ENCODE results near the gene SLCO1B3. TPM values are rescaled to one million over a fixed set of nuclear protein-coding genes. Genes with fewer than 3 reads are reported as not detected.

SLCO1B3 gene
- total and polyA plus RNA-seq, 2 of the 4 experiments (the other 2 are of a cell fraction) = not detected

DNA sequence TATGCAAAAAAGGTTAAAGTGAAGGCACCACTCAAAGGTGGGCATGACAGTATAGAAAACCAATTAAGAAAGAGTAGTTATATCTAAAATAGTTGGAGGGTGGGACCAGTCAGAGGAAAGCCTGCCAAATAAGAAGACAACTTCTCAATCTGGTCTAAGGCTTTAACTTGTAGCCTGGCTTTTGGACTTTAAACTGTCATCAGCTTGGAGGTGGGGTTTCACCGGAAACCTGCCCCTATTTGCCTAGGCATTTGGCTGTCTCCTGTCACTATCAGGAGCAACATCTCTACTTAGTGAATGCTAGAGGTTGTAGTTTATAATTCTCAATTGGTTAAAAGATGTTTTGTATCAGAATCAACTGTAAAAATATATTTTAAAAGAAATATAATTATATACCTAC lies 107.3 kb downstream of the SLCO1B3 start:
- no peak for TF ChIP-seq RAD21 (IDR thresholded peaks at IDR 0.05; ENCODE audit: low read length)
- no peak for TF ChIP-seq CHD1 (IDR thresholded peaks at IDR 0.05; ENCODE audit: low read depth, low read length)
- TF ChIP-seq, protein P1, sequence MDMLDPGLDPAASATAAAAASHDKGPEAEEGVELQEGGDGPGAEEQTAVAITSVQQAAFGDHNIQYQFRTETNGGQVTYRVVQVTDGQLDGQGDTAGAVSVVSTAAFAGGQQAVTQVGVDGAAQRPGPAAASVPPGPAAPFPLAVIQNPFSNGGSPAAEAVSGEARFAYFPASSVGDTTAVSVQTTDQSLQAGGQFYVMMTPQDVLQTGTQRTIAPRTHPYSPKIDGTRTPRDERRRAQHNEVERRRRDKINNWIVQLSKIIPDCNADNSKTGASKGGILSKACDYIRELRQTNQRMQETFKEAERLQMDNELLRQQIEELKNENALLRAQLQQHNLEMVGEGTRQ (IDR thresholded peaks at IDR 0.05; ENCODE audit: low read depth, low read length) = no peak
- no peak for TF ChIP-seq BHLHE40 (IDR thresholded peaks at IDR 0.05; ENCODE audit: low read depth, low read length)
- no peak for TF ChIP-seq RCOR1 (IDR thresholded peaks at IDR 0.05; ENCODE audit: insufficient replicate concordance, low read length)
- no peak for TF ChIP-seq SMC3 (IDR thresholded peaks at IDR 0.05; ENCODE audit: low read depth, low read length)
- TF ChIP-seq, protein P2, sequence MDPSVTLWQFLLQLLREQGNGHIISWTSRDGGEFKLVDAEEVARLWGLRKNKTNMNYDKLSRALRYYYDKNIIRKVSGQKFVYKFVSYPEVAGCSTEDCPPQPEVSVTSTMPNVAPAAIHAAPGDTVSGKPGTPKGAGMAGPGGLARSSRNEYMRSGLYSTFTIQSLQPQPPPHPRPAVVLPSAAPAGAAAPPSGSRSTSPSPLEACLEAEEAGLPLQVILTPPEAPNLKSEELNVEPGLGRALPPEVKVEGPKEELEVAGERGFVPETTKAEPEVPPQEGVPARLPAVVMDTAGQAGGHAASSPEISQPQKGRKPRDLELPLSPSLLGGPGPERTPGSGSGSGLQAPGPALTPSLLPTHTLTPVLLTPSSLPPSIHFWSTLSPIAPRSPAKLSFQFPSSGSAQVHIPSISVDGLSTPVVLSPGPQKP (IDR thresholded peaks at IDR 0.05; ENCODE audit: borderline replicate concordance, low read depth, low read length) = no peak
- no peaks in the 10 kb centered on the region for H3K4me1 ChIP-seq (ENCODE audit: control insufficient read depth, insufficient read depth, low read length)
- H2BK15ac ChIP-seq (ENCODE audit: low read depth, low read length) = no peak overlapping the region
- H4K20me1 ChIP-seq (ENCODE audit: insufficient read depth, low read length) = no peaks in the 10 kb centered on the region
- no TSS peak for BruUV-seq (replicated peaks)
- no peak overlapping the region for H2BK5ac ChIP-seq (ENCODE audit: low read depth, low read length, poor library complexity, severe bottlenecking)
- ATAC-seq (ENCODE audit: low read depth) (no peak), DNase-seq (no peak)
- H3K14ac ChIP-seq (replicated peaks; ENCODE audit: low read depth, low read length) = no peak overlapping the region
- ChIA-PET POLR2A (ENCODE audit: unreplicated experiment) (no interaction called here), CTCF (no interaction called here)
- no peak overlapping the region for H4K91ac ChIP-seq (ENCODE audit: insufficient read depth, low read depth, low read length)
- dilution Hi-C loops (cut with HindIII; ENCODE audit: low sequenced_read_pairs, unreplicated experiment) (no loop called here), in situ Hi-C loops (cut with MboI; ENCODE audit: low sequenced_read_pairs) (no loop called here), intact Hi-C loops (cut with micrococcal nuclease) (no loop called here)
- H4K8ac ChIP-seq (ENCODE audit: low read depth in 2 of 2, low read length in 2 of 2) = no peak overlapping the region
- no peak overlapping the region for H2AK5ac ChIP-seq (ENCODE audit: low read depth, low read length)
- no peaks in the 10 kb centered on the region for H3K79me1 ChIP-seq (ENCODE audit: low read depth in 1 of 2, low read length in 2 of 2)
- no CpG with 5 or more reads among the region's 1 CpG for WGBS, 2 experiments (ENCODE audit: extremely low coverage in 2 of 2, insufficient read length in 1 of 2)
- H2BK120ac ChIP-seq (ENCODE audit: low read depth, low read length) = no peak overlapping the region
- H3K4me3 ChIP-seq (ENCODE audit: insufficient read depth, low read depth, low read length) = no peak overlapping the region
- H3K9ac ChIP-seq (ENCODE audit: low read depth, low read length) = no peak overlapping the region
- H3K4me2 ChIP-seq (ENCODE audit: low read depth, low read length) = no peak overlapping the region
- H3K36me3 ChIP-seq (ENCODE audit: control insufficient read depth, insufficient read depth, low read length) = no peaks in the 10 kb centered on the region
- H3K18ac ChIP-seq (ENCODE audit: low read depth, low read length) = no peak overlapping the region
- no peak overlapping the region for H3K4ac ChIP-seq (ENCODE audit: low read depth, low read length)
- H3K56ac ChIP-seq (ENCODE audit: extremely low read depth, insufficient read depth, low read length) = no peak overlapping the region
- no peak overlapping the region for H2AK9ac ChIP-seq (replicated peaks; ENCODE audit: low read depth, low read length, poor library complexity)
- H4K5ac ChIP-seq (ENCODE audit: low read depth, low read length) = no peak overlapping the region
- H3K9me3 ChIP-seq (ENCODE audit: control insufficient read depth, insufficient read depth, low read length) = peaks cover 10% of the 10 kb centered on the region
- H2AFZ ChIP-seq (replicated peaks; ENCODE audit: low read length, poor library complexity) = no peak overlapping the region
- no peak overlapping the region for H3K23ac ChIP-seq (ENCODE audit: low read depth, low read length)
- no peaks in the 10 kb centered on the region for H3K27me3 ChIP-seq (ENCODE audit: control insufficient read depth, insufficient read depth, low read length)
- no peaks in the 10 kb centered on the region for H3K9me1 ChIP-seq (ENCODE audit: insufficient read depth, low read length)
- H3K27ac ChIP-seq (ENCODE audit: insufficient read depth, low read length) = no peak overlapping the region
- H2BK20ac ChIP-seq (ENCODE audit: low read depth, low read length) = no peak overlapping the region
